Activated CD8-positive, alpha-beta memory T cell treated with anti-CD3 and anti-CD28 coated beads for 36 hours (primary cell): Measurements from ENCODE around the gene ATXN1. TPM values are rescaled to one million over a fixed set of nuclear protein-coding genes. Genes with fewer than 3 reads are reported as not detected.
"Not testable (repeated sequence)": the region's sequence is repeated elsewhere in the genome, so short reads cannot be mapped to it uniquely, and the experiment has no call there.

ENCODE experiments used
- CTCF ChIA-PET: fragments of 350-600 bp; sonication (Branson Sonifier 250); formaldehyde crosslinking; loops from one replicate; lab custom pipeline; 2021; ENCODE audit warnings: antibody characterized with exemption; lab: Charles Lee
- POLR2A ChIA-PET: fragments of 350-600 bp; sonication (Branson Sonifier 250); formaldehyde crosslinking; loops from one replicate; lab custom pipeline; 2021; ENCODE audit warnings: antibody characterized with exemption; lab: Charles Lee
- total RNA-seq, 2 experiments: library from RNA; stranded (reverse); gene quantifications; one replicate each; pipeline ENCODE4 v1.2.3, GENCODE V29; 2021

Gene ATXN1
- total RNA-seq, 2 experiments from 2014 or later: 75.0 to 85.3 TPM

DNA sequence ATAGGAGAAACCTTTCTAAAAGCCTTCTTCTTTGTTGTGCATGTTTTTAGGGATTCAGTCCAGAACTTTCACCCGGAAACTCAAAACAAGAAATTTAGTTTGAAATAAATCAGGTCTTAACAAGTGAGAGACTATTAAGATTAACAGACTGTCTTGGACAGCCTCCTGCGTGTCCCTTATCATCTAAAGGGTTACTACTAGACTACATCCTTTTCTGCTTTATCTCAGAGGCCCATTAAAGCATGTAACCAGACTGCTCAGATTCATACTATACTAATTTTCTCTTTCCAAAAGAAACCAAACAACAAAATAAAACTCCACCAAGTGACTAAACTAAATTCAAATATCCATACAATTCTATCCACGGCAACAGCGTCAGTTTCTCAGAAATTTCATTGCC lies 349.1 kb downstream of the ATXN1 start:
- POLR2A ChIA-PET: no interaction called here
- CTCF ChIA-PET: interaction anchor here (1.2 kb wide), 1 partner anchor 13 kb away, joined by 3 read pairs; no protein-coding TSS in a partner anchor

DNA sequence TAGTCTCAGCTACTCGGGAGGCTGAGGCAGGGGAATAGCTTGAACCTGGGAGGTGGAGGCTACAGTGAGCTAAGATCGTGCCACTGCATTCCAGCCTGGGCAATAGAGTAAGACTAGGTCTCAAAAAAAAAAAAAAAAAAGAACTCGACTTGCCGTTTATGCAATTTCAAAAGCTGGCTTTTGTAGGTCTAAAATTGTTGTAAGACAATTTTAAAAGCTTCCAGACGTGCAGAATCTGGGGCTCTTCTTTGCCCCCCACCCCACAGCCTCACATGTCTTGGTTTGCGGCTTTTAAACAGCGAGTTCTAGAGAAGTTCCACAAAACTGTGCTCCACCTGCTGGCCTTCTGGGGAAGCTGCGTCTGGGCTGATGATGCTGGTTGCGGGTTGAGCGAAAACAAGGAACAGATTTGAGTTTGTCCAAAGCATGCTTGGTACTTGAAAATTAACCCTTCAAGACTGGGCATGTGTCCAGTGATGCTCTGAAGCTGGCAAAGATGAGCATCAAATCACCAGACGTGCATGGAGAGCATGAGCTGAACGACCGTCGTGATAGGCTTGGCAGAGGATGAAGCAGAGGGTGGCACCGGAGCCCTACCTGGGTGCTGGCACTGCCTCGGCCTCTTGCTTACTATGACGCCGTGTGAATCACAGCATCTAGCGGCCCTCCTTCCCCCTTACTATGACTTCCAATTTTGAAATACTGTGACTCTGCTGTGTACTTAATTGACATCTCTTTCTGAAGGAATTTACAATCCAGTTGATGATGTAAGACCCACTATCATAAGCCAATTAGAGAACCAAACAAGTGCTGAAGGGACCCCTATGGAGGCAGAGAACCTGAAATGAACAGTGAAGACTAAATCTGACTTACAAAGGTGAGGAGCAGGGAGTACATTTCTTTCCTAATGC lies 351.5 kb downstream of the ATXN1 start:
- ChIA-PET CTCF (interaction anchor here (0.7 to 1.5 kb wide), 11 partner anchors 10 to 831 kb away, joined by 3 to 6 read pairs (median 3); no protein-coding TSS in a partner anchor), POLR2A (interaction anchor here (1.0 kb wide), 1 partner anchor 298 kb away, joined by 8 read pairs; no protein-coding TSS in a partner anchor)

- ChIA-PET POLR2A (no interaction called here), CTCF (interaction anchor here (0.6 to 1.5 kb wide), 5 partner anchors 39 to 158 kb away, joined by 3 to 4 read pairs (median 3); no protein-coding TSS in a partner anchor)
Observed at GRCh38 chr6:16408766-16409165, 352.5 kb downstream of the ATXN1 start.

DNA sequence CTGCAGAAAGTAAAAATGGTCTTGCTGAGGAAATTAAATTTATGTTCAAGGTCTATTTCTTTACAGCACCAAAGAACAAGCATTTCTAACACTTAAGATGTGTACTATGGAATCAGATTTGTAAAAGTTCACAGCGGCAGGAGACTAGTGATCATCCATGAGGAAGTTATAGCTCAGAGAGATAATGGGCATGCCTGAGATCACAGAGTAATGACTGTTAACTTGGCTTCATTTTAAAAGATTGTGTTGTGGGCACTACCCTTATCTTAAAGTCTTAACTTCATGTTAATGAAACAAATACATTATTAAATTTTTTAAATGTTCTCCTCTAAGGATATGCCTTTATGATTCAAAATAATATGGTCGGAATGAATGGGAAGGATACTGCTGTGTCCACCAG lies 354.3 kb downstream of the ATXN1 start:
- ChIA-PET CTCF (interaction anchor here (1.4 to 1.8 kb wide), 2 partner anchors 62 to 75 kb away, joined by 3 to 6 read pairs; no protein-coding TSS in a partner anchor), POLR2A (no interaction called here)

GRCh38 chr6:16406538-16406937 lies 354.7 kb downstream of the ATXN1 start:
- CTCF ChIA-PET: interaction anchor here (1.4 to 1.8 kb wide), 2 partner anchors 63 to 75 kb away, joined by 3 to 6 read pairs; no protein-coding TSS in a partner anchor
- POLR2A ChIA-PET: not testable (repeated sequence)

GRCh38 chr6:16405375-16405774 lies 355.9 kb downstream of the ATXN1 start:
- ChIA-PET POLR2A (no interaction called here), CTCF (interaction anchor here (1.8 kb wide), 1 partner anchor 74 kb away, joined by 6 read pairs; no protein-coding TSS in a partner anchor)

GRCh38 chr6:16404456-16404855 lies 356.8 kb downstream of the ATXN1 start:
- ChIA-PET POLR2A (no interaction called here), CTCF (interaction anchor here (1.0 kb wide), 1 partner anchor 11 kb away, joined by 3 read pairs; no protein-coding TSS in a partner anchor)

- ChIA-PET POLR2A (no interaction called here), CTCF (interaction anchor here (1.0 to 1.2 kb wide), 2 partner anchors 11 to 72 kb away, joined by 3 read pairs; no protein-coding TSS in a partner anchor)
Observed at GRCh38 chr6:16403831-16404230, 357.4 kb downstream of the ATXN1 start.

GRCh38 chr6:16402581-16402900 lies 358.7 kb downstream of the ATXN1 start:
- POLR2A ChIA-PET: no interaction called here
- CTCF ChIA-PET: interaction anchor here (1.2 kb wide), 1 partner anchor 71 kb away, joined by 3 read pairs; no protein-coding TSS in a partner anchor

- CTCF ChIA-PET: interaction anchor here (1.1 kb wide), 1 partner anchor 9 kb away, joined by 4 read pairs; no protein-coding TSS in a partner anchor
- POLR2A ChIA-PET: no interaction called here
Observed at GRCh38 chr6:16400248-16400760, 361.0 kb downstream of the ATXN1 start.

DNA sequence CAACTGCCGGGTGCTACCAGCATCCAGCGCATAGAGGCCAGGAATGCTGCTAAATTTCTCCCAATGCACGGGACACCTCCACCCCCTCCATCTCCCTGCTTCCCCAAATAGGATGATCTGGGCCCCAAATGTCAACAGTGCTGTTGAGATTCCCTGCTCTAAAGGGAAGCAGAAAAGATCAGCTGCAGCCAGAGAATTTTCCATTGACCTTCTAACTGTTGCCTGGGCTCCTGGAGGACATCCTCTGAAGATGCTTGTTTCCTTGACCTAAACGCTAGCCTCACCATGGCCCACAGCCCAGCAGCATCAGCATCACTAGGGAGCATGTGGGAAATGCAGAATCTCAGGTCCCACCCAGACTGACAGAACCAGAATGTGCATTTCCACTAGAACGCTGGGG lies 361.6 kb downstream of the ATXN1 start:
- ChIA-PET CTCF (interaction anchor here (1.1 kb wide), 1 partner anchor 10 kb away, joined by 4 read pairs; no protein-coding TSS in a partner anchor), POLR2A (no interaction called here)

DNA sequence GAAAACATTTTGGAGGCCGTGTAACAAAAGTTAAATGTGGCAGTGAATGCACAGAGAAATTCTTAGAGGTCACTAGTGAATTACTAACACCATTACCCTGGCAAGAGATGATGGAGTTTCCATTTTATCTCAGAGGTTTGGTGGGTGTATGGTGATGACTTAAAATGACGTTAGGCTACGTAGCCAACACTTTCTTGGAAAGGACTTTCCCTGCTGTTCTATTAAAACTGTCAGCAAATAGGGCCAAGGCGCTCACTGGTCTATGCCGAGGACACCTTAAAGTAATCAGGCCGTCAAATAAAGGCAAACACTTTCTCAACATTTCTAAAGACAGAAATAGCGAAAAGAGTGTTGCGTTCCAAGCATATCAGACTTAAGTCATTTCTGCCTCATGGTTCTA lies 362.1 kb downstream of the ATXN1 start:
- ChIA-PET POLR2A (no interaction called here), CTCF (no interaction called here)

- ChIA-PET CTCF (no interaction called here), POLR2A (no interaction called here)
Observed at GRCh38 chr6:16398587-16398986, 362.7 kb downstream of the ATXN1 start.

DNA sequence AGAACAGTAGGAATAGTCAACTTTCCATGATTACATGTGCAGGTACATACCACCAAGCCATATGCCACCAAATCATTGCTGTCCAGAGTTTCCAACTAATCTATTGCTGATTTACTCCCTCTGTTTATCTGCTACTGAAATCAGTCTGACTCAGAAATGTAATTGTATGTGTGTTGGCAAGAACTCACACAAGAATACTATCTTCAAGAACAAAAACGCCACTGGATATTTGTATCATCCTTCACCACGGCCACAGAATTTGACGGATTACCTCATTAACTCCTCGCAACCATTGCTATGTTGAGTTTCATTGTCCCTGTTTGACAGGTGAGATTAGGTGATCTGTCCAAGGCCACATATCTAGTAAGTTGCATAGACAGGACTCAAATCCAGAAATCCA lies 363.6 kb downstream of the ATXN1 start:
- POLR2A ChIA-PET: no interaction called here

DNA sequence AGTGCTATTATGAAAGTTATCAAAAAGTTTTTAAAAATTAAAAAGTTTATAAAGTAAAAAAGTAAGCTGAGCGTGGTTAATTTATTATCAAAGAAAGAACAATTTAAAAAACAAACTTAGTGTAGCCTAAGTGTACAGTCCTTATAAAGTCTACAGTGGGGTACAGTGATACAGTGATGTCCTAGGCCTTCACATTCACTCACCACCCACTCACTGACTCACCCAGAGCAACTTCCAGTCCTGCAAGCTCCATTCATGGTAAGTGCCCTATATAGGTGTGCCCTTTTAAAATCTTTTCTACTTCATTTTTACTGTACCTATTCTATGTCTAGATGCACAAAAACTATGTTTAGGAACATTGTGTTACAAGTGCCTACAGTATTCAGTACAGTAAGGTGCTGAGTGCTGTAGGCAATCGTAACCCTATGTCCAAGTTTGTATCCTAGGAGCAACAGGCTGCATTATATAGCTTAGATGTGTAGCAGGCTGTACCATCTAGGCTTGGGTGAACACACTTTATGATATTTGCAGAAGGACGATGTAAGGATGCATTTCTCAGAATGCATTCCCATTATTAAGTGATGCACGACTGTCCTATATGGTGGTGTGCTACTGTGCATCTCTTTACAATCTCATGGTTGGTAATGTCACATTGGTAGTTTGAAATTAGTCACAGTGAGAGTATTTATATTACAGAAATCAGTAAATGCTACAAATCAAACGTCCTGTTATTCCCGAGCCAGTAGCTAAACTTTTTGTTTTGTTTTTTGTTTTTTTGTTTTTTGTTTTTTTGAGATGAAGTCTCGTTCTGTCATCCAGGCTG lies 364.6 kb downstream of the ATXN1 start:
- POLR2A ChIA-PET: interaction anchor here (0.6 kb wide), 2 partner anchors 47 to 336 kb away, joined by 3 read pairs; no protein-coding TSS in a partner anchor
- CTCF ChIA-PET: interaction anchor here (0.6 to 1.4 kb wide), 6 partner anchors 13 to 365 kb away, joined by 3 to 5 read pairs (median 4); partner anchors contain the start of gene ATXN1

More for the DNA sequence above, 363.6 kb downstream of the ATXN1 start:
- CTCF ChIA-PET: interaction anchor here (1.1 kb wide), 1 partner anchor 12 kb away, joined by 3 read pairs; no protein-coding TSS in a partner anchor

GRCh38 chr6:16394632-16395031 lies 366.6 kb downstream of the ATXN1 start:
- CTCF ChIA-PET: no interaction called here
- POLR2A ChIA-PET: no interaction called here

- ChIA-PET POLR2A (no interaction called here), CTCF (interaction anchor here (0.9 kb wide), 1 partner anchor 35 kb away, joined by 3 read pairs; no protein-coding TSS in a partner anchor)
Observed at GRCh38 chr6:16393326-16393725, 367.9 kb downstream of the ATXN1 start.

GRCh38 chr6:16392010-16392409 lies 369.2 kb downstream of the ATXN1 start:
- CTCF ChIA-PET: no interaction called here
- POLR2A ChIA-PET: no interaction called here

- POLR2A ChIA-PET: no interaction called here
Observed at GRCh38 chr6:16391451-16391912, 369.8 kb downstream of the ATXN1 start.

More at GRCh38 chr6:16391451-16391912, 369.8 kb downstream of the ATXN1 start:
- CTCF ChIA-PET: no interaction called here
